ENCODE measurements around the gene ESRRA. TPM values are rescaled to one million over a fixed set of nuclear protein-coding genes. Genes with fewer than 3 reads are reported as not detected.

ESRRA gene
- total and polyA plus RNA-seq, 12 donors, result 18.2 to 74.4 (median 54.5) TPM

GRCh38 chr11:64281957-64282770, 23.2 kb upstream of the ESRRA start:
- no peak for DNase-seq
- Histone ChIP-seq H3K27me3 (no peaks in the 10 kb centered on the region), H3K9me3 (replicated peaks in 1 of 3) (no peaks in the 10 kb centered on the region), H3K4me1 (replicated peaks in 1 of 2) (peaks cover 15 to 19% of the 10 kb centered on the region in 2 donors), H3K27ac (no peak overlapping the region), H3K36me3 (replicated peaks in 1 of 2) (peaks cover 0 to 17% of the 10 kb centered on the region in 2 donors), H3K4me3 (no peak overlapping the region)
- WGBS, 4 donors, result 92 to 96% (median 95%) methylated on average over 22 of the region's 22 CpGs
- TF ChIP-seq POLR2A (IDR thresholded peaks at IDR 0.05) (no peak), CTCF (IDR thresholded peaks at IDR 0.05) (no peak)
- intact Hi-C loops (cut with DNase I), result no loop called here

GRCh38 chr11:64283092-64283491, 22.2 kb upstream of the ESRRA start:
- Histone ChIP-seq H3K27me3 (no peaks in the 10 kb centered on the region), H3K4me1 (replicated peaks in 1 of 2) (peaks cover 15 to 19% of the 10 kb centered on the region in 2 donors), H3K27ac (no peak overlapping the region), H3K4me3 (no peak overlapping the region), H3K36me3 (replicated peaks in 1 of 2) (peaks cover 0 to 11% of the 10 kb centered on the region in 2 donors), H3K9me3 (replicated peaks in 1 of 3) (no peaks in the 10 kb centered on the region)
- TF ChIP-seq POLR2A (IDR thresholded peaks at IDR 0.05), result no peak
- WGBS, 4 donors, result 90 to 94% (median 93%) methylated on average over 3 of the region's 3 CpGs
- intact Hi-C loops (cut with DNase I), result no loop called here
- DNase-seq, result no peak

- DNase-seq, result peak; percentile 96 to 98 (median 97)
- Histone ChIP-seq H3K27me3 (no peaks in the 10 kb centered on the region), H3K4me3 (peak within 1 kb of the TSS; percentile 57 to 93 (median 75)), H3K9me3 (replicated peaks in 1 of 3) (no peaks in the 10 kb centered on the region), H3K27ac (peak within 1 kb of the TSS; percentile 77 to 94 (median 87)), H3K4me1 (replicated peaks in 1 of 2) (peaks cover 15 to 19% of the 10 kb centered on the region in 2 donors), H3K36me3 (replicated peaks in 1 of 2) (peaks cover 0 to 3% of the 10 kb centered on the region in 2 donors)
- WGBS, 4 donors, result 2 to 52% (median 6%) methylated on average over 2 to 44 of the region's 44 CpGs
- TF ChIP-seq POLR2A (IDR thresholded peaks at IDR 0.05) (peak in 1 of 2 donors; percentile 55), CTCF (IDR thresholded peaks at IDR 0.05) (no peak)
- intact Hi-C loops (cut with DNase I), result no loop called here
These were observed 21.0 kb upstream of the ESRRA start, which contains the start of gene BAD for GRCh38 chr11:64284048-64284961. Gene BAD (minus strand): TSS chr11:64284665. CDS start chr11:64284368, 297 bp downstream.

- Histone ChIP-seq H3K27ac (peak within 1 kb of the TSS; percentile 77 to 94 (median 87)), H3K27me3 (no peaks in the 10 kb centered on the region), H3K36me3 (replicated peaks in 1 of 2) (peaks cover 0 to 3% of the 10 kb centered on the region in 2 donors), H3K4me3 (peak within 1 kb of the TSS; percentile 17 to 93 (median 75)), H3K4me1 (replicated peaks in 1 of 2) (peaks cover 15 to 19% of the 10 kb centered on the region in 2 donors), H3K9me3 (replicated peaks in 1 of 3) (no peaks in the 10 kb centered on the region)
- DNase-seq, result peak; percentile 78 to 88 (median 84)
- TF ChIP-seq CTCF (IDR thresholded peaks at IDR 0.05), result peak in 1 of 6 experiments; percentile 6
- TF ChIP-seq POLR2A (IDR thresholded peaks at IDR 0.05), result peak in 1 of 2 donors; percentile 44
- intact Hi-C loops (cut with DNase I), result no loop called here
- WGBS, 4 donors, result 1% methylated on average over 23 to 102 of the region's 102 CpGs; no CpG with 5 or more reads in 1 of the 4 donors
These were observed 20.1 kb upstream of the ESRRA start, which contains the start of gene GPR137 for GRCh38 chr11:64284962-64285884. Gene GPR137 (plus strand): TSS chr11:64285848. CDS start chr11:64286525, 677 bp downstream.
